Body of pancreas (tissue), 4 donors: Measurements from ENCODE around the gene HORMAD2. TPM values are rescaled to one million over a fixed set of nuclear protein-coding genes. Genes with fewer than 3 reads are reported as not detected.

Experiments
- ATAC-seq: fragments of 150-250 bp; one replicate; pipeline ENCODE4 v1.9.1; 2016
- DNase-seq, 4 donors: peaks; one replicate each; pipeline ENCODE4 v3.0.0-alpha.2; 2019
- H3K27ac ChIP-seq, 4 donors: fragments of 200-600 bp; sonication (generic); 1 replicate in 3 of 4; 2 replicates in 1 of 4; pipeline versions ENCODE4 v1.5.1 to v1.6.1; 2016 to 2019; ENCODE audit warnings: mild to moderate bottlenecking in 1 of 4, mixed read lengths in 1 of 4, moderate library complexity in 1 of 4
- H3K27me3 ChIP-seq, 2 donors: fragments of 200-600 bp; sonication (generic); one replicate each; pipeline ENCODE4 v1.6.0; 2016; ENCODE audit warnings: mild to moderate bottlenecking in 1 of 2
- H3K36me3 ChIP-seq, 2 donors: fragments of 200-600 bp; sonication (generic); replicated peaks in 1 of 2; 2 replicates each; pipeline ENCODE4 v1.5.1; 2016; ENCODE audit warnings: low read depth in 2 of 2; ENCODE audit not compliant: insufficient read depth in 1 of 2
- H3K4me1 ChIP-seq: fragments of 200-600 bp; sonication (generic); one replicate; pipeline ENCODE4 v1.6.0; 2016
- H3K4me3 ChIP-seq, 2 donors: fragments of 200-600 bp; sonication (generic); 1 replicate in 1 of 2; 2 replicates in 1 of 2; pipeline ENCODE4 v1.5.1; 2016 to 2019
- H3K9me3 ChIP-seq, 3 donors: fragments of 200-600 bp; sonication (generic); 1 replicate in 2 of 3; 2 replicates in 1 of 3; pipeline ENCODE4 v1.5.1; 2016
- POLR2A ChIP-seq, 3 donors: fragments of 450-650 bp; IDR thresholded peaks; one replicate each; pipeline ENCODE4 v1.6.1; 2016; ENCODE audit warnings: antibody characterized with exemption in 3 of 3, mild to moderate bottlenecking in 2 of 3
- WGBS, 2 donors: methylation state at CpG; one replicate each; pipeline ENCODE4 v1.1.5; 2017; 5-methylcytosine and 5-hydroxymethylcytosine counted together
- intact Hi-C: fragments of 100-400 bp; cut with DNase I; formaldehyde crosslinking; loops from one replicate; pipeline ENCODE4 v1.15.1; 2023
- total RNA-seq, 2 donors: library from RNA; depleted of rRNA; stranded (reverse); fragments of >200 nt; gene quantifications; one replicate each; pipeline ENCODE4 v1.1.0, GENCODE V29; 2016
- TF ChIP-seq, protein P1 (sequence below), 7 experiments: fragments of 450-650 bp in 4 of 7; fragments of 200-600 bp in 3 of 7; sonication (generic) in 3 of 7; IDR thresholded peaks; one replicate each; pipeline ENCODE4 v1.5.1; 2016 to 2019; ENCODE audit warnings: antibody characterized with exemption in 7 of 7

HORMAD2 gene
- total RNA-seq, 2 donors from 2014 or later: not detected

DNA sequence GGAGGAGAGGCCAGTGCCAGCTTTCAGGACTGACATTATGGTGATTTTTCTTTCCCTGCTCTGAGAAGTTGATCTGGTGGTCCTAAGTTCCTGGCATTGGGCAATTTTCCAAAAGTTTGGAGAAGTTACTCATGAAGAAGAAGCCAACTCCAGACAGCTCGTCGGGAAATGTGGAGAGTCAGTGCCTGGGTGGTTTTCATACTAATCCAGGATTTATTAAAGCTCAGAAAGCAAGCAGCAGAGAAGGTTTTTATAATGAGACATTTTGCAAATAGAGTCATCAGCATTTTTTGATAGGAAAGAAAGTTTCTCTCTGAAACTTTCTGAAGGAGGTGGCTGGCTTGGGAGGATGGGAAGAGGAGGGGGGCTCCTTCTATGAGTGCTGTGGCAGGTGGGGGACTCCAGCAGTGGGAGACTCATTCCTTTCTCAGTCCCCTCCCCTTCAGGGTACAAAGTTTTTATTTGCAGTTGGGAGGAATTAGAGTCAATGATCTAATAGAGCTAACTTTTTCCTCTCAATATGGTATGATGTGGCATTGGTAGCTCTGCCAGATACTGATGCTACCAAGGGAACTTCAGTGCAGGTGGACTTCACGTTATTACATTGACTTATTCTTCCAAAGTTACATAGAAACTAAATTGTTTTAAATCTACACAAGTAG, 110.9 kb downstream of the HORMAD2 start:
- H3K9me3 ChIP-seq: no peaks in the 10 kb centered on the region
- peaks cover 19% of the 10 kb centered on the region for H3K4me1 ChIP-seq
- no peak for DNase-seq
- H3K4me3 ChIP-seq: no peak overlapping the region
- TF ChIP-seq POLR2A (IDR thresholded peaks at IDR 0.05): no peak
- TF ChIP-seq, protein P1, sequence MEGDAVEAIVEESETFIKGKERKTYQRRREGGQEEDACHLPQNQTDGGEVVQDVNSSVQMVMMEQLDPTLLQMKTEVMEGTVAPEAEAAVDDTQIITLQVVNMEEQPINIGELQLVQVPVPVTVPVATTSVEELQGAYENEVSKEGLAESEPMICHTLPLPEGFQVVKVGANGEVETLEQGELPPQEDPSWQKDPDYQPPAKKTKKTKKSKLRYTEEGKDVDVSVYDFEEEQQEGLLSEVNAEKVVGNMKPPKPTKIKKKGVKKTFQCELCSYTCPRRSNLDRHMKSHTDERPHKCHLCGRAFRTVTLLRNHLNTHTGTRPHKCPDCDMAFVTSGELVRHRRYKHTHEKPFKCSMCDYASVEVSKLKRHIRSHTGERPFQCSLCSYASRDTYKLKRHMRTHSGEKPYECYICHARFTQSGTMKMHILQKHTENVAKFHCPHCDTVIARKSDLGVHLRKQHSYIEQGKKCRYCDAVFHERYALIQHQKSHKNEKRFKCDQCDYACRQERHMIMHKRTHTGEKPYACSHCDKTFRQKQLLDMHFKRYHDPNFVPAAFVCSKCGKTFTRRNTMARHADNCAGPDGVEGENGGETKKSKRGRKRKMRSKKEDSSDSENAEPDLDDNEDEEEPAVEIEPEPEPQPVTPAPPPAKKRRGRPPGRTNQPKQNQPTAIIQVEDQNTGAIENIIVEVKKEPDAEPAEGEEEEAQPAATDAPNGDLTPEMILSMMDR (IDR thresholded peaks at IDR 0.05): no peak
- H3K36me3 ChIP-seq: no peaks in the 10 kb centered on the region
- ATAC-seq: no peak
- no peak overlapping the region for H3K27ac ChIP-seq
- no peaks in the 10 kb centered on the region for H3K27me3 ChIP-seq
- intact Hi-C loops: no loop called here
- WGBS, 2 donors: 85 to 89% methylated on average over 3 of the region's 3 CpGs

DNA sequence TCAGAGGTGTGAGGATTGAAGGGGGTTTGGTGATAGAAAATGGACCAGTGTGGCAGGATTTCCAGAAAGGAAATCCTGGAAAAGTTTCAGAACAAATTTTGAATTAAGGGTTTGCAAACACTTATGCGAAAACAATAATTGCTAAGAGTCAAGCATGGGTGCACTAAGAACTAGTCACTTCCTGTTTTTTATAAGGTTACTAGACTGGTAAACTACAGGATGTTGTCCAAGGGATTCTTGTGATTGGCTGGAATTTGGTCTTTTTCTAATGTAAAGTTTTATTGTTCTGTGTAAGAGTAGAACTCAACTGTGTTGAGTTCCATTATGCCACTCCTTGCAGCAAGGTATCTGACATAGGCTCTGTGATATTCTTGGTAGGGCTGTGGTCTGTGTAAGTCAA, 112.2 kb downstream of the HORMAD2 start:
- 86 to 88% methylated on average over 1 of the region's 1 CpG for whole genome bisulfite sequencing, 2 donors
- Histone ChIP-seq H3K27me3 (no peaks in the 10 kb centered on the region), H3K9me3 (no peaks in the 10 kb centered on the region), H3K36me3 (no peaks in the 10 kb centered on the region), H3K4me3 (no peak overlapping the region), H3K4me1 (peaks cover 19% of the 10 kb centered on the region), H3K27ac (no peak overlapping the region)
- TF ChIP-seq, protein P1 (IDR thresholded peaks at IDR 0.05): no peak
- no peak for TF ChIP-seq POLR2A (IDR thresholded peaks at IDR 0.05)
- intact Hi-C loops: no loop called here
- DNase-seq (no peak), ATAC-seq (no peak)

DNA sequence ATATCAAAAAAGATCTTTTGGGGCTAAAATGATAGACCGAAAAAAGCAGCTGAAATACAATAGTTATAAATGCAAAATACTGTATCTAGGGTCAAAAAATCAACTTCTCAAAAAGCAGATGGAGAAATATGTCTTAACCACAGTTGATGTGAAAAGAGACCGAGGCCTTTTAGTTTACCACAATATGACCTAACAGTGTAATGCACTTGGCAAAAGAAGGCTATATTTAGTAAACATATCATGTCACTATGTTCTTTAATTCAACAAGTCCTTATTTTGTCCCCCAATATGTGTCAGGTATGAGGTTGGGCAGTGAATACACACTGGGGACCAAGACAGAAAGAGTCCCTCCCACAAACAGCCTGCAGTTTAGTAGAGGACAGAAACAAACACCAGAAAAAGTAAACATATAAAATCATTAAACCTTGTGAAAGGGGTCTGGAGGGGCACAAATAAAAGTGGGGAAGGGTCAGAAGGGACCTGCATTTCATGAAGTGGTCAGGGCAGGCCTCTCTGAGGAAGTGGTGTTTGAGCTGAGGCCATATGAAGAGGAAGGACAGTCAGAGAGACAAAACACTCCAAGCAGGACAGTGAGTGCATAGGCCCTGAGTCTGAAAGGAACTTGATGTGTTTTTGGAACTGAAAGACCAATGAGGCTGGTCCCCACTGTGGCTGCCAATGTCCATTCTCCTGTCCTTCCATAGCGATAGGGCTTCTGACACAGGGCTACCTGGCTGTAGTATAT, 112.9 kb downstream of the HORMAD2 start:
- intact Hi-C loops: no loop called here
- Histone ChIP-seq H3K27me3 (no peaks in the 10 kb centered on the region), H3K4me1 (peaks cover 19% of the 10 kb centered on the region), H3K36me3 (no peaks in the 10 kb centered on the region), H3K27ac (peak overlapping the region in 1 of 4 donors; percentile 26), H3K4me3 (no peak overlapping the region), H3K9me3 (no peaks in the 10 kb centered on the region)
- no peak for TF ChIP-seq POLR2A (IDR thresholded peaks at IDR 0.05)
- TF ChIP-seq, protein P1 (IDR thresholded peaks at IDR 0.05): no peak
- 82 to 95% methylated on average over 3 of the region's 3 CpGs for WGBS, 2 donors
- DNase-seq (no peak), ATAC-seq (no peak)

DNA sequence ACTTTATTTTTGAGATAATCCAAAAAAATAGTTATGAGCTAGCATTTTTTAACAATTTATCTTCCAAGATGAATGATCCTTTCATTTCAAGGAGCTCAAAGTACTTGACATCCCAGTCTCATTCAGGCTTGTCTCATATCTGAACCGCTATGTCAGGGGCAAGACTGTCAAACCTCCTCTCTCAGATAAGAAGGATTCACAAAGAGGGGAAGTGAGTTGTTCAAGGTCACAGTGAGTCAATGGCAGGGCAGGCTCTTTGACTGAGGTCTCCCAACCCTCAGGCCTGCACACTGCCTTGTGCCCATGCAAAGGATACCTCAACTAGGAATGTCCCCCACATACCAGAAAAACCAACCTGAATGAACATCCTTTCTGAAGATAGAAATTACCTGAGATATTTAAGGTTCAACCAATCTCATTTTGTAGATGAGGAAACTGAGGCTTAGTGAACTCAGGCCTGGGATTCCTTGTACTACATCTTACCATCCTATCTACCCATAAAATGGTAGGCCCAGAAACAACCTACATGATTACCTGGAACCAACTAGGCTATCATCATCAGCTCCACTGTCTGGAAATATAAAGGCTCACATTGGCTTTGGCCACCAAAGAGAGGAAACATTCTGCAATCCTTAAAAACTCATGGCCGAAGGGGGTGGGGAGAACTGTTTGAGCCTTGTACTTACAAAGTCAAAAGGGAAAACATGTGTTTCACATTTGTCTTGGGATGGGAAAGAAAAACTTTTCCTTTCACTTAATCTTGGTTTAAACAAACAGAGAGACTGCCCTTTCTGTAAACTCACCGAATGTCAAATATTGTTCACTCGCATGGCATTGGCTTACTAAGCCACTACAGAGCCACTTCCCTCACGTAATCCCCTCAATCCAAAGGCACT, 115.2 kb downstream of the HORMAD2 start:
- Histone ChIP-seq H3K4me1 (peaks cover 16% of the 10 kb centered on the region), H3K9me3 (no peaks in the 10 kb centered on the region), H3K27ac (peak overlapping the region; percentile 37 to 78 (median 62)), H3K36me3 (no peaks in the 10 kb centered on the region), H3K4me3 (no peak overlapping the region), H3K27me3 (no peaks in the 10 kb centered on the region)
- DNase-seq: no peak
- 43 to 49% methylated on average over 5 of the region's 5 CpGs for WGBS, 2 donors
- no peak for ATAC-seq
- intact Hi-C loops: no loop called here
- TF ChIP-seq, protein P1 (IDR thresholded peaks at IDR 0.05): no peak
- no peak for TF ChIP-seq POLR2A (IDR thresholded peaks at IDR 0.05)
